Measurements from ENCODE around the gene DHX58. TPM values are rescaled to one million over a fixed set of nuclear protein-coding genes. Genes with fewer than 3 reads are reported as not detected.

Gene DHX58
- total and polyA plus RNA-seq, 2 of the 4 experiments (the other 2 are of a cell fraction): 1.1 to 2.8 TPM

GRCh38 chr17:42122371-42123303, 10.1 kb upstream of the DHX58 start, which contains the start of gene HSPB9:
Gene HSPB9, plus strand, starts transcription at chr17:42122804. Its CDS starts 47 bp downstream, at chr17:42122851.
- BruUV-seq (replicated peaks): no TSS peak
- H3K27me3 ChIP-seq (ENCODE audit: control insufficient read depth, insufficient read depth, low read length): no peaks in the 10 kb centered on the region
- no peak within 1 kb of the TSS for H2BK20ac ChIP-seq (ENCODE audit: low read depth, low read length)
- H3K56ac ChIP-seq (ENCODE audit: extremely low read depth, insufficient read depth, low read length): no peak within 1 kb of the TSS
- ChIA-PET CTCF (no interaction called here), POLR2A (ENCODE audit: unreplicated experiment) (no interaction called here)
- TF ChIP-seq CHD1 (IDR thresholded peaks at IDR 0.05; ENCODE audit: low read depth, low read length) (no peak), RFX5 (IDR thresholded peaks at IDR 0.05; ENCODE audit: low read depth, low read length) (no peak), MAZ (IDR thresholded peaks at IDR 0.05; ENCODE audit: borderline replicate concordance, low read depth, low read length) (no peak), USF2 (IDR thresholded peaks at IDR 0.05; ENCODE audit: low read depth, low read length) (no peak), RAD21 (IDR thresholded peaks at IDR 0.05; ENCODE audit: low read length) (no peak), CEBPB (IDR thresholded peaks at IDR 0.05; ENCODE audit: low read depth, low read length) (no peak), ELK1 (IDR thresholded peaks at IDR 0.05; ENCODE audit: borderline replicate concordance, low read depth, low read length) (no peak), MAFK (IDR thresholded peaks at IDR 0.05; ENCODE audit: low read depth, low read length) (no peak), MXI1 (IDR thresholded peaks at IDR 0.05; ENCODE audit: borderline replicate concordance, low read depth, low read length) (no peak)
- no peak within 1 kb of the TSS for H4K5ac ChIP-seq (ENCODE audit: low read depth, low read length)
- peaks cover 3% of the 10 kb centered on the region; the same call in 1 of the 2 replicates for H4K20me1 ChIP-seq (ENCODE audit: insufficient read depth, low read length)
- no peak within 1 kb of the TSS for H2AK9ac ChIP-seq (replicated peaks; ENCODE audit: low read depth, low read length, poor library complexity)
- peaks cover 36% of the 10 kb centered on the region for H3K36me3 ChIP-seq (ENCODE audit: control insufficient read depth, insufficient read depth, low read length)
- H3K4ac ChIP-seq (ENCODE audit: low read depth, low read length): no peak within 1 kb of the TSS
- DNase-seq (no peak), ATAC-seq (ENCODE audit: low read depth) (no peak)
- H3K79me1 ChIP-seq (ENCODE audit: low read depth in 1 of 2, low read length in 2 of 2): peaks cover 10 to 12% of the 10 kb centered on the region in 2 experiments; a peak in 3 of 4 replicates
- intact Hi-C loops (cut with micrococcal nuclease): no loop called here
- no peak within 1 kb of the TSS for H3K14ac ChIP-seq (replicated peaks; ENCODE audit: low read depth, low read length)
- dilution Hi-C loops (cut with HindIII; ENCODE audit: low sequenced_read_pairs, unreplicated experiment): no loop called here
- no peak within 1 kb of the TSS for H3K18ac ChIP-seq (ENCODE audit: low read depth, low read length)
- no peak within 1 kb of the TSS for H3K4me3 ChIP-seq (ENCODE audit: insufficient read depth, low read depth, low read length)
- H2BK120ac ChIP-seq (ENCODE audit: low read depth, low read length): no peak within 1 kb of the TSS
- in situ Hi-C loops (cut with MboI; ENCODE audit: low sequenced_read_pairs): no loop called here
- H3K9ac ChIP-seq (ENCODE audit: low read depth, low read length): no peak within 1 kb of the TSS
- peak within 1 kb of the TSS in 1 of 2 experiments; percentile 75; a peak in 2 of 4 replicates for H4K8ac ChIP-seq (ENCODE audit: low read depth in 2 of 2, low read length in 2 of 2)
- H2AFZ ChIP-seq (replicated peaks; ENCODE audit: low read length, poor library complexity): peak within 1 kb of the TSS; percentile 38
- H2BK15ac ChIP-seq (ENCODE audit: low read depth, low read length): no peak within 1 kb of the TSS
- H2BK5ac ChIP-seq (ENCODE audit: low read depth, low read length, poor library complexity, severe bottlenecking): no peak within 1 kb of the TSS
- 61% methylated on average over 45 of the region's 61 CpGs; no CpG with 5 or more reads in 1 of the 2 experiments for WGBS, 2 experiments (ENCODE audit: extremely low coverage in 2 of 2, insufficient read length in 1 of 2)
- H3K9me3 ChIP-seq (ENCODE audit: control insufficient read depth, insufficient read depth, low read length): no peaks in the 10 kb centered on the region
- H4K91ac ChIP-seq (ENCODE audit: insufficient read depth, low read depth, low read length): no peak within 1 kb of the TSS
- no peak within 1 kb of the TSS for H3K23ac ChIP-seq (ENCODE audit: low read depth, low read length)
- peaks cover 4% of the 10 kb centered on the region; the same call in 1 of the 2 replicates for H3K9me1 ChIP-seq (ENCODE audit: insufficient read depth, low read length)
- peaks cover 7% of the 10 kb centered on the region for H3K4me1 ChIP-seq (ENCODE audit: control insufficient read depth, insufficient read depth, low read length)
- no peak within 1 kb of the TSS for H3K4me2 ChIP-seq (ENCODE audit: low read depth, low read length)
- no peak within 1 kb of the TSS for H3K27ac ChIP-seq (ENCODE audit: insufficient read depth, low read length)
- no peak within 1 kb of the TSS for H2AK5ac ChIP-seq (ENCODE audit: low read depth, low read length)
